GM18867 (cell line): ENCODE data around the gene CAPN5.

Experiments used
- ATAC-seq: cut with Tn5 transposase; IDR thresholded peaks from one replicate; pipeline ENCODE4 v1.9.1; 2021; ENCODE audit warnings: mild to moderate bottlenecking, moderate library complexity; ENCODE audit not compliant: unreplicated experiment

Gene CAPN5

DNA sequence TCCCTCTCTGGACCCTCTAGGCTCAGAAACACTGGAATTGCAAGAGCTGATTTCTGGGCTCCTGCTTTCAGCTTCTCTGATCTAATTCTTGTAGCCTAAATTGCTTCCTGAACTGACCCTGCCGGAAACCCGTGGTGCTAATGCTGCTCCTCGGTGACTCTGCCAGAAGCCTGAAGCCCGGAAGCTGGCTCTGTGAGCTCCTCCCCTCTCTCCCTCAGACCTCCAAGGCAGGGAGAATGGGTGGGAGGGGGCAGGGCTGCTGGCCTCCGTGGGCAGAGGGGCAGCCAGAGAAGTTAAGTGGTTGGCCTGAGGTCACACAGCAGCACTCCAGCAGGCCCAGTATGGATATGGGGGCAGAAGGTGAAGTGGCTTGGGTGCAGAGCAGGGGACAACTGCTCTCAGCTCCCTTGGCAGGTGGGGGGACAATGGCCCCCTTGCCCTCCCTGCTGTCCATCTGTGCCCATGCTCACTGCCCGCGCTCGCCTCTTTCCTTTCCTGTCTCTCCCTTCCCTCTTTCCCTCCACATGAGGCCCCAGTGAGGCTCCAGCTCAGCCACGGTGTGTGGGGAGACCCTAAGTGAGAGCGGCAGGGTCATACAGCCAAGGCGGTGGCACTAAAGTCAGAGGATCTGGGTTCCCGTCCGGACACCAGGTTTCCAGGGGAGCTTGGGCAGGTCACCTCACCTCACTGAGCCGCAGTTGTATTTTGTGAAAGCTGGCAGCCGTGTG, 16.2 kb downstream of the CAPN5 start:
- no peak for ATAC-seq

DNA sequence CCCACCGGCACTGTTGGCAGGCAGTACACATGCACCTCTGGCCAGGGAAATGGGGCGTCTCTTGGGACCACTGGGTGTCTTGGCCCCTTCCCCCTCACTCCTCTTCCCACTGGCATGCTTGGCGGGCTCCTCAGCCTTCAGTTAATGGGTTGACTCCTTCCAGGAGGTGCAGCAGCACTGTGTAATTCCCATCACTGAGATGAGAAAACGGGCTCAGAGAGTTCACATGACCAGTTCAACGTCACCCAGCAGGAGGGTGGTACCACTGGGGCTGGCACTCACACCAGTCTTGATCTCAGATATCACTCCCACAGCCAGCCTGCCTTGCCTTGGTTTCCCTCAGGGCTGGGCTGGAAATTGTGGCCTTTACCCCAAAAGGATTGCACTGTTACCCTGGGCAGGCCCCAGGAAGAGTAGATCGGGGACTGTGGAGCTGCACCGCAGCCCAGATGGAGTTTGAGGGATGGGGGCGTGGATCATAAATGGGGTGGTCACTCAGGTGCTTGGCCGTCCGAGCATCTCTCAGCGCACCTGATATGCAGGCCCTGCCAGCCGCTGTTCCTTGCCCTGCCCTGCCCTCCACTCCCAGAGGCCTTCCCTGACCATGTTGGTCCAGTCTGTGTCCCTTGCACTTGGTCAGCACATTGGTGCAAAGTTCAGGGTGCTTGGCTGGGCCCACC, 16.9 kb downstream of the CAPN5 start:
- ATAC-seq, result no peak

DNA sequence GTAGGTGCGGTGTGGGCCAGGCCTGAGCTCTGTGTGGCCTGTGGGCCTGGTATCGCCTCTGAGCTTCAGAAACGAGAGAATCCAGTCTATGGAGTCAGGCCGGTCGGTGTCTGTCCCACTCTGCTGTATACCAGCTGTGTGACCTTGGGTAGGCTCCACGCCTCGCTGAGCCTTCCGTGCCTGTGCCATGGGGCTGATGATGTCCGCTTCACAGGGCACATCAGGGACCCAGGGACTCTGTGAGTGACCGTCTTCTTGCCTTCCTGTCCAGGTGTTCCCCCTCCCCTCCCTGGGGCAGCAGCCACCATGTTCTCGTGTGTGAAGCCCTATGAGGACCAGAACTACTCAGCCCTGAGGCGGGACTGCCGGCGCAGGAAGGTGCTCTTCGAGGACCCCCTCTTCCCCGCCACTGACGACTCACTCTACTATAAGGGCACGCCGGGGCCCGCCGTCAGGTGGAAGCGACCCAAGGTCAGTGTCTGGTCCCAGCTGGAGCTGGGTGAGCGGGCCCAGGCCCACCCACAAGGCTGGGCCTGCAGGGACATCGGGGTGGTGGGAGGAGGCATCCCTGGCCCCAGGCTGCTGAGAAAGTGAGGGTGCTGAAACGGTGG, 17.9 kb downstream of the CAPN5 start:
- no peak for ATAC-seq

DNA sequence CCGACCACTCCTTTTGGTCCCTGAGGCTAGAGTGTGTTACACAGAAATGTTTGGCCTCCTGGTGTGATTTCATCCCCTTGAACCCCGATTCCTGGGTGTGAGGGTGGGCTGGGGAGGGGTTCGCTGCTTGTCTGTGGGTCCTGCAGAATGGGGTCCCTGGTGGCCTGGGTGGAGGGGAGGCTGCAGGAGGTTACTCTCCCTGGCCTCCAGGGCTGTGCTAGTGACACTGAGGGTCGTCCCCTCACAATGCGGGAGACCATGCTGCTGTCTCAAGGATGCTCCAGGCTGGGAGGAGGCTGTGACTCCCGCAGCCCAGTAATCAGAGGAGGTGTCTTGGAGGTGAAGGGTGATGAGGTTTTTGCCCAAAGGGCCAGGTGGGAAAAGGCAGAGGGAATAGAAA, 18.9 kb downstream of the CAPN5 start:
- no peak for ATAC-seq

DNA sequence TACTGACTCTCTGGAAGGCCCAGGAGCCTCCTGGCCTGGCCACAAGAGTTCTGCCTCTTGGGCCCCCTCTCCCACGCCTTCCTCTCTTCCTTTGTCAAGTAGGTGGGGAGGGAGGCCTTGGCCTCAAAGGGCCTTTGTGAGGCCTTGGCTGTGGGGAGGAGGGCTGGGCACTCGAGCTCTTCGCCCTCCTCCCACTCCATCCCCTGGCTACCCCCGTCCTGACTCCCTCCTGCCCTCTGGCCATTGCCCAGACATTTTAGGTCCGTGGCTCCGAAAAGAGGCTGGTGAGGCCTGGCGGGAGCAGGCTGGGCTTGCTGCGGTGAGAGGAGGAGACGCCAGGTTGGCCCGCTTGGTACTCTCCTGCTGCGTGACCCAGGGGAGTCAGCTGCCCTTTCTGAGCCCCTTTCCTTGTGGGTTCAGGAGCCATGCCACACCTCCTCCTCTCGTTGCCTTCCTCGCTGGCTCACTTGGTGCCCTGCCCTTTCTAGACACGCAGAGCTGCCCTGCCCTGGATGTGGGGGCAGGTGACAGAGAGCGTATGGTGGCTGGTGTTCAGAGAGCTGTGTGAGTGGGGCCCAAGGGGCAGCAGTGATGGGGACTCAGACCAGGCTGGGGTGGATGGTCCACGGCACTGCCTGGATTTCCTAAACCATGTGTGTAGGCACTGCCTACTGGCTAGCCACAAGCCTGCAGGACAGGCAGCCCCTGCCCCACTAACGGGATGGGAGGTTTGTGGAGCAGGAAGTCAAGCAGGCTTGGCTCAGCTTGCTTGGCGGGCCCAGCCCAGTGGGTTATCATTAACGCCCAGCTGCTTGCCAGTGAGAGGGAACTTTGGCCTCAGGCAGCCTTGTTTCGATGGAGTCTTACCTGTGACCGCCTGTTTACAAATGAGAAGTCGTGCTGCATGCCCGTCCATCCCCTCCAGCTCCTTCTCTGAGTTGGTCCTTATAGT, 20.0 kb downstream of the CAPN5 start:
- no peak for ATAC-seq

DNA sequence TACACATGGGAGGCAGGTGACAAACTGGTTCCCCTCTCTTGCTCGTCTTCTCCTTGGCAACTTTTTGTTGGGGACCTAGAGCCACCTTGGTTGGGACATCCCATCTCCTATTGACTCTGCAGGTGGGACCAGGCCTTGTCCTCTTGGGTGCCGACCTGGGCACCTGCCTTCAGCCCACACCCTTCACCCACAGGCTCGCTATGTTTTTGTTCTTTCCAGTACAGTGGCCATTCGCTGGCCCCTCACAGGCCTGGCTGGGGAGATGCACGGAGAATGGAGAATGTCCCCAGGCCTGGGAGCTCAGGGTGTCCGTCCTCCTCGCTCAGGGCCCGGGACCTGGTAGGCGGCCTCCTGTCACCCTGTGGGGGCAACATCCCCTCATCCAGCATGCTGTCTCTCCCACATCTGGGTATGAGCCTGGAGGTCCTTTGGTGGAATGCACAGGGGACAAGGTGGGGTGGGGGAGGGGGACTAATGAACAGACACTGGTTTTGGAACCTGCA, 21.0 kb downstream of the CAPN5 start:
- no peak for ATAC-seq

DNA sequence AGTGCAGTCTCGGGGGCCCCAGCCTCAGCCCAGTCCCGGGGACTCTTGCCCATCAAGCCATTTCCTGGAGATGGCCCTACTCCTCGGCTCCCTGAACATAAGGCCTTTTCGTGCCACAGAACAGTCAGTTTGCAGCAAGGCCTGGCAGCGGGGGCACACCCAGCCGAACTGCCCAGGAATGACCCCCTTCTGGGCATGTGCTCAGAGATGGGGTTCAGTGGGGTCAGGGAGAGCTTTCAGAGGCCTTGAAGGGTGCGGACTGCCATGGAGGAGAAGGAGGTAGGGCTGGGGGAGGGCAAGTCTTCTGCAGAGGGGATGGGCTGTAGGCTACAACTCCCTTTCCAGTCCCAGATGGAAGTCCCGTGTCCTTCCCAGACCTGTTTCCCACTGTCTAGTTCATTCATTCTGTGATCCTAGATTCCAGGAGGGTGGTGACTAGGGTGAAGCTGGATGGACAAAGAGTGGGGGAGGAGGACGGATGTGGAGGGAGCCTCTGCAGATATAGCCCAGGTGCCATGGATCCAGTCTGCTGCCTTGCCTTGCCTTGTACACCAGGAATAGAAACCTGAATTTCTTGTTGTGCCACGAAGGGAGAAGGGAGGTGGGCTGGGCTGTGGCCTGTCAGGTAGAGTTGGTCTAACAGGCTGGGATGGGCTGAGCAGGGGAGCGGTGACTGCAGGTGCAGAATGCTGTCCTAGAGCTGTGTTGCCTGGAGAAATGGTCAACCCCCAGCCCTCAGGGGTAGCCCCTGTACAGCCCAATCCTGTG, 21.6 kb downstream of the CAPN5 start:
- no peak for ATAC-seq

DNA sequence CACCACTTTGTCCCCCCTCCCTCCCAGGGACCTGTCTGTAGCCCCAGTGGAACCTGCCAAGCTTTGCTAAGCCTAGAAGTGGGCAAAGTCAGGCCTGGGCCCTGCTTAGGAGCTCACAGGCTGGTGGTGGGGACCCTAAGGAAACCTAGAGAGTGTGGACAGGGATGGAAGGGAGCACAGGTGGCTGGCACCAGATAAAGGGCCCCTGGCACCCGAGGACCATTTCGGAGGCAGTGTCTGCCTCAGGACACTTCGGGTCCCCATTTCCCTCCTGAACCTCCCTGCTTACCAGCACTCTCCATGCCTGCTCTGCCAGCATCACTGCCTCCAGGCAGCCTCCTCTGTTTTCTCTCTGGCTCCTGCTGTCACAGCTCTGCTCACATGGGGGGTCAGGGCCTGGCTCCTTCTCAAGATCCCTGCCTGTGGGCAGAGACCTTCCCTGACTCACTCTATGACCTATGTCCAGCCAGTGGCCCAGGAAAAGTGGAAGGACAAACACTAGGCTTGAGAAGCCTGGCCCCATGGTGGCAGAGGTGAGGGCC, 22.3 kb downstream of the CAPN5 start:
- ATAC-seq, result no peak

DNA sequence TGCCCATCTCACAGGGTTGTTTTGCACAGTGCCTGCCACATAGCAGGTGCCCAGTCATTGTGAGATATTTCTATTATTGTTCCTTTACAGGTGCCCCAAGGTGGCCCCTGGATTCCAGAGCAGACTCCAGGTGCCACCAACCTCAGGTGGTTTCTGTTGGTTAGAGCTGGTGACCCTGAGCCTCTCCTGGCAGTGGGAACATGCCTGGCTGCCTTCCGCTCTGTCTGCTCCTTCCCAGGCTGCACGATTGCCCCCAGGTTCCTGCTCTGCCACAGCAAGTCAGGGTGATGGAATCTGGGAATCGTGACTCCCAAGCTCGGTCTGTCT, 23.2 kb downstream of the CAPN5 start:
- ATAC-seq, result no peak

DNA sequence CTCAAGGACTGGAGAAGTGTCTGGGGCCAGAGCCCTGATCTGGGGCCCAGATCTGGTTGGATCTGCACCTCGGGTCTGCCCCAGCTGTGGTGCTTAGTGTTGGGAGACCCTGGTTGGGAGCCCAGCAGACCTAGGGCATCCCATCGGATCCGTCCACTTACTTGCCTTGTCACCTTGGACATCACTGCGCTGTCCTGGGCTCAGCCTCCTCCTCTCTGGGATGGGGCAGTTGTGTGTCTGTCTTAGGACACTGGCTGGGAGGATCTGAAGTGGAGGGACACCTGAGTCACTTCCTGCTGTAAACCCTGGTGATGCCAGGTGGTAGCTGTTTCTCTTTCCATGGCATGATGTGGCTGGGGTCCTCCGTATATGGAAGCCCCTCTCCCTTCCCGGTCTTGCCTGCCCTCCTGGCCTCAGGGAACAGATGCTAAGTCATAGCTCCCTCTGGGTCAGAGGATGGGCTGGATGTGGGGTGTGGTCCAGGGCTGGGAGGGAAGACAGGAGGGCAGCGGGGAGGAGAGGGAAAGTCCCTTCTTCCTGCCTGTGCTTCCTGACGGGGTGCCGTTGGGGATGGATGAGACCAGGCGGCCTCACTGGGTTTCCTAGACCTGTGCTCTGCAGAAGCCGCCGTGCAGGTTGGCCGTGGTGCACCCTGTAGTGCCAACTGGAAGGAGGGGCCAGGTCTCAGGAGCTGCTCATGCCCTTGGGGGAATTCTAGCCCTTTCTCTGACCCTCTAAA, 23.8 kb downstream of the CAPN5 start:
- no peak for ATAC-seq

DNA sequence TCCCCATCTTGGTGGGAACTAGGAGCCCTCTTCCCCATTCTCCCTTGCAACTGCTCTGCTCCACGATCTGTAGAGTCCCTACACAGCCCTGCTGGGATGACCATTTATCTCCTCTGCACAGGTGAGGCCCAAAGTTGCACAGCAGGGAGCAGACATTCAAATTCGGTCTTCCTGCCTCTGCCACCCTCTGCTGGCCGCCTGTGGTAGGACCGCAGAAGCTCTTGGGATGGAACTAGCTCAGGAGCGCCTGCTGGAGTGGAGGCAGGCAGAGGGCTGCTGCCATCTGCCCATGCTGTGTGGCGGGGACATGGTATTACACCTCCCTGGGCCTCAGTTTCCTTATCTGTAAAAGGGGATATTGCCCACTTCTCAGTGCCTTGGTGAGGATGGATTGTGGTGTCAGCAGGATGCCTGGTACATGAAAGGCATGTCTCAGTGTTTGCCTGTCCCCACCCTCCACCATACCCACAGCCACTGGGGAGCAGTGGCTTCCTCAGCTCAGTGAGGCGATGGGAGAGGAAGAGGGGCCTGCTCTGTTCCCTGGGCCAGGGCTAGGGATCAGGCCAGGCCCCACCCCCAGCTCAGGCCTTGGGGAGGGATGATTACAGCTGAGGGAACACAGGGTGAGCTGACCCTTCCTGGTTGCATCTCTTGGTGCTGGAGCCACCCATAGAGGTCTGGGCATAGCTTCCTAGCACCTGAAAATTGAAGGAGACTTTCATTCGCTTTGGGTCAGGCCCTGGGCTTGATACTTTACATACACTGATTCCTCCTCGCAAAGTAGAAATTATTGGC, 24.6 kb downstream of the CAPN5 start:
- peak; percentile 78 for ATAC-seq

DNA sequence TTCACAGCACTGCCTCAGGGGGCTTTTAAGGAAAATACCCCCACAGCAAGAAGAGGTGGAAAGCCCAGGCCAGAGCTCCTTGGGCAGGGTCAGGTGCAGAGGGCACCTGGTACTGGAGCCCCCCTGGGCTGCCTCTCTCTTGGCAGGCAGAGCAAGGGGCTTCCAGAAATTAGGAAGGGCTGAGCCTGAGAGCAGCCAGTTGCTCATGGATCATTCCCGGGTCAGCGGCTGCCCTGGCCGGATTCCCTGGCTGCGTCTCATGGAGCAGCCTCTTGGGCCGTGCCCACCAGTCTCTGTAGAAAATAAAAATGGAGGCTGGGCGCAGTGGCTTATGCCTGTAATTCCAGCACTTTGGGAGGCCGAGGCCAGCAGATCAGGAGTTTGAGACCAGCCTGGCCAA, 25.6 kb downstream of the CAPN5 start:
- no peak for ATAC-seq

DNA sequence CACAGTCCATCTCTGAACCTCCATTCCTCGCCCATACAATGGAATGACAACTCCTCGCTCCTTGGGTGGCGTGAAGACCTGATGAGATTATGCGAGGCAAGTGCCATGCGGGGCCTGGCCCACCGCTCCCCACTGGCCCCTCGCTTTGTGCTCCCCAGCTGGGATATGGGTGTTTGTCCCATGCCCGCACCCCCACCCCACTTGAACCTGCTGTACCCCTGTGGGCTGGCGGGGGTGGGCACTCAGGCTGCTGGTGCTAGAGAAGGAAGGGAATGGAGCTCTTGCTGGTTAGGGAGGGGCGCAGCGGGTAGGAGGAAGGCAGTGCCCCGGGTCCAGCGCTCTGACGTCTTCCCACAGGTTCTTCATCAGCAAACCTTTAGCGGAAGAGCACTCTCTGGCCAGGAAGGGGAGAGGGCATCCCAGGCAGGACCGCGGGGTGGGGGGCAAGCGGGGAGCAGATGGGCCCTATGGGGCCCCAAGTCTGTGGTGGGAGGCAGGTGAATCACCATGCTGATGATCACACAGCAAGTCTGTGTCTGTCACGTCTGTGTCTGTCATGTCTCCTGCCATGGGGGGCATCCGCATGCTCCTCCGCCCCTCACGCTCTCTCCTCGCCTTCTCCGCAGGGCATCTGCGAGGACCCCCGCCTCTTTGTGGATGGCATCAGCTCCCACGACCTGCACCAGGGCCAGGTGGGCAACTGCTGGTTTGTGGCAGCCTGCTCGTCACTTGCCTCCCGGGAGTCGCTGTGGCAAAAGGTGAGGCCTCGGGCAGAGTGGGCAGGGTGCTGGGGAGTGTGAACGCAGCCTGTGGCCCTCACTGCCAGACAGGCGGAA, 26.5 kb downstream of the CAPN5 start:
- ATAC-seq, result no peak

DNA sequence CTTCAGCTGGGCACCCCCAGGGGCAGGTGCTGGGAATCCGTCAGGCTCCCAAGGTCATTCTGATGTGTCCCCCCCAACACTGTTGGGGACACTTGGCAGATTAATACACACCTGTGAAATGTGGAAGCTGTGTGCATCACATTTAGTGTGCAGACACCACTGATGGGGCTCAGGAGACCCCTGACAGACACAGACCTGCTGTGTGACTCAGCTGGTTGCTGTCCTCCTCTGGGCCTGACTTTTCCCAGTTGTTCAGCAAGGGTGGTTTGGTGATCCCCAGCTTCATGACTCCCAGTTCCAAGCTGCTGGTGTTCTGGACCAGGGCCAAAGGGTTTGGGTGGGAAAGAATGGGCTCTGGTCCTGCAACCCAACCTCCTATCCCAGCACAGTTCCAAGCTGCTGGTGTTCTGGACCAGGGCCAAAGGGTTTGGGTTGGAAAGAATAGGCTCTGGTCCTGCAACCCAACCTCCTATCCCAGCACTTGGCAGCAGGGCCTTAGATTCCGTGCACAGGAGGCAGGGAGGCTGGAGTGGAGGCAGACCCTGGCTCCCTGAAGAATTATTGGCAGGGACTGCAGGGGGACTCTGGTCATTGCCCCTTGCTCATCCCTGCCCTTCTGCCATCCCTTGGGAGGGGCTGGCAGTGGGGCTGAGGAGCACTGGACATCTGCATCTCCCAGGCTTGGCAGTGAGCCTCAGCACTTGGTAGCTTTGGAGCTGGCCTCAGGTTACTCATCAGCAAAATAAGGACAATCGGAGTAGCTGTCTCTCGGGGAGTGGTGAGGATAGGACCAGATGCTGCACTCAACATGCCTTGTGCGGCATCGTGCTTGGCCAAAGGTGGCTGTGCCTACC, 27.4 kb downstream of the CAPN5 start:
- no peak for ATAC-seq

DNA sequence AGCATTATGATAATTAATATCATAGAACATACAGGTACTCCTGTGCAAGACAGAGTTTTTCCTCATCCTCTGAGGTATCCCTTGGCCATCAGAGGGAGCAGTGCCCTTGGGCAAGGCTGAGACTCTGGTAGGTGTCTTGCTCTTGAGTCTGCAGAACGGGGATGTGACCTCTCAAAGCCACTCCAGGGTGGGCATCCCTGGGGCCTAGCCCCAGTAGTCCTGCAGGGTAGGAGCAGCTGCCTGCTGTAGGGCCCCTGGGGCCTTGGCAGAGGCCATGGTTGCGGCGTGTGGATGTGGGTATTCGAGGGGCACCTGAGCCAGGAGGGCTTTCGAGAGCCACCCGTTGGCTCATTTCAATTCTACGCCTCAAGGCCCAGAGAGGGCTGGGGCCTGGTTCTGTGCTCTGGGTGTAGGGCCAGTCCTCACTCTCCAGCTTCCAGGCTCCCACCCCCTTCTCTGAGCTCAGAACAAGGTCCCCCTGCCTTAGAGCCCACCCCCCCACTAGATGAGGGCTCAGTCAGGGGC, 28.1 kb downstream of the CAPN5 start:
- no peak for ATAC-seq
